22Rv1 (cell line): ENCODE measurements around the gene PFDN2.

Experiments used
- CTCF ChIP-seq: fragments of 450-650 bp; IDR thresholded peaks from 2 replicates; pipeline ENCODE4 v1.5.1; 2017; ENCODE audit warnings: mild to moderate bottlenecking
- ZFX ChIP-seq: fragments of 450-650 bp; IDR thresholded peaks from 2 replicates; pipeline ENCODE4 v1.6.1; 2017; ENCODE audit warnings: antibody characterized with exemption, borderline replicate concordance

GRCh38 chr1:161077426-161077825 lies 40.4 kb downstream of the PFDN2 start:
- TF ChIP-seq CTCF (no peak), ZFX (no peak)
